Endodermal cell (in vitro differentiated cells): ENCODE data around the gene SORL1. TPM values are rescaled to one million over a fixed set of nuclear protein-coding genes. Genes with fewer than 3 reads are reported as not detected.

Experiments used
- DNase-seq: peaks from one replicate; pipeline ENCODE4 v3.0.0-alpha.2; 2017
- H3K27ac ChIP-seq: 2 replicates; pipeline ENCODE4 v1.5.1; 2013; ENCODE audit warnings: mild to moderate bottlenecking, low read depth, low read length, moderate library complexity
- H3K27me3 ChIP-seq: 2 replicates; pipeline ENCODE4 v1.6.1; 2013; ENCODE audit warnings: mild to moderate bottlenecking, low read length, moderate library complexity; ENCODE audit not compliant: insufficient read depth, control insufficient read depth, poor library complexity, severe bottlenecking
- H3K36me3 ChIP-seq: 2 replicates; pipeline ENCODE4 v1.7.0; 2013; ENCODE audit warnings: mild to moderate bottlenecking, low read length, moderate library complexity; ENCODE audit not compliant: control insufficient read depth, insufficient read depth
- H3K4me1 ChIP-seq: one replicate; pipeline ENCODE4 v1.7.0; 2013; ENCODE audit warnings: low read length; ENCODE audit not compliant: control insufficient read depth, insufficient read depth
- H3K4me3 ChIP-seq: 2 replicates; pipeline ENCODE4 v1.5.1; 2013; ENCODE audit warnings: mild to moderate bottlenecking, low read length, moderate library complexity
- H3K9ac ChIP-seq: 2 replicates; pipeline ENCODE4 v1.6.1; 2013; ENCODE audit warnings: mild to moderate bottlenecking, low read length, moderate library complexity; ENCODE audit not compliant: poor library complexity, severe bottlenecking; ENCODE audit errors: extremely low read depth
- H3K9me3 ChIP-seq: 2 replicates; pipeline ENCODE4 v1.6.1; 2013; ENCODE audit warnings: mild to moderate bottlenecking, low read length, moderate library complexity; ENCODE audit not compliant: control insufficient read depth
- H3K27ac Mint-ChIP-seq: 2 replicates; pipeline ENCODE4 v1.8.0; 2020; ENCODE audit warnings: mixed read lengths
- H3K27me3 Mint-ChIP-seq: 2 replicates; pipeline ENCODE4 v1.8.0; 2021; ENCODE audit warnings: mild to moderate bottlenecking, mixed read lengths; ENCODE audit not compliant: insufficient read depth
- H3K36me3 Mint-ChIP-seq: 2 replicates; pipeline ENCODE4 v1.8.0; 2020; ENCODE audit warnings: low read depth, mixed read lengths
- H3K4me1 Mint-ChIP-seq: 2 replicates; pipeline ENCODE4 v1.8.0; 2020; ENCODE audit warnings: mixed read lengths
- H3K4me3 Mint-ChIP-seq: 2 replicates; pipeline ENCODE4 v1.8.0; 2020; ENCODE audit warnings: mild to moderate bottlenecking, moderate library complexity, mixed read lengths
- H3K9me3 Mint-ChIP-seq: 2 replicates; pipeline ENCODE4 v1.8.0; 2020; ENCODE audit warnings: mild to moderate bottlenecking, mixed read lengths
- WGBS, 2 experiments: methylation state at CpG; one replicate each; pipeline versions ENCODE4 v1.1.5 to v1.1.7; 2013; ENCODE audit warnings: missing lambda C conversion rate in 2 of 2, mixed read lengths in 1 of 2; ENCODE audit not compliant: insufficient coverage in 1 of 2, insufficient read length in 1 of 2; 5-methylcytosine and 5-hydroxymethylcytosine counted together
- total RNA-seq, 2 donors: library from RNA; stranded (reverse); fragmentation: NEBNext Ultra II Directional in 1 of 2; extraction: Animal tissue kit (Norgen Biotek cat#: 25700) in 1 of 2; gene quantifications; 2 replicates in 1 of 2; 3 replicates in 1 of 2; pipeline ENCODE4 v1.2.1, GENCODE V29; 2021
- TF ChIP-seq, protein P1 (sequence below): fragments of 200-600 bp; sonication (generic); conservative IDR thresholded peaks from 2 replicates; pipeline ENCODE4 v1.5.0; 2021; ENCODE audit warnings: antibody characterized with exemption, mild to moderate bottlenecking

SORL1 gene
- total RNA-seq, 2 donors from 2014 or later = 56.4 to 57.5 TPM

DNA sequence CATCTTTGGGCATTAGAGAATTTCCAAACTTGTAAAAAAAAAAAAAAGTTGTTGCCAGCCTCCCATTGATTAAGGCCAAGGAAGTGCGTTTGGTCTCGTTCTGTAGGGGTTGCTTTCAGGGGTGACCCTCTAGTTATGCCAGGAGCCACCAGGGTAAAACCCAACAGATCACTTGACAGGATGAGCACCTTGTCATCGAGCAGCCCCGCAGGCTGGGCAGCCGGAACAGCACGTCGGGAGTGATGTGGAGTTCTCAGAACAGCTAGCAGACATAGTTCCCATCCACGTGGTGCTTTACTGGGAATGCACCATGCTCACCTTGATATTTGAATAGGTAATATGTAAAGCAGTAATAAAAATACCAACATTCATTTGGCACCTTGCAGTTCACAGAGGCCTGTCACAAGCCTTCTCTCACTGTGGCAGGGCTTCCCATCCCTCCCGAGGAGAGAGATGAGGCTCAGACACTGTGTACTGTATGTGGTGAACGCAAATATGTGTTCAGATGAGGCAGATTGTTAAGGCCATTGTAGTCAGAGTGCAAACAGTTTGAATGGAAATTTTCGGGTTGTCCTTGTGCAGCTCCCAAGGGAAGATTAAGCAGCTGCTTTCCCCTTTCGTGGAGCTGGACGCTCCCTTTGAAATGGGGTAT lies 71.6 kb downstream of the SORL1 start:
- no peak for DNase-seq
- H3K4me1 ChIP-seq = no peaks in the 10 kb centered on the region
- H3K36me3 Mint-ChIP-seq = peaks cover 52% of the 10 kb centered on the region
- no peak overlapping the region for H3K9ac ChIP-seq
- H3K27me3 ChIP-seq = no peaks in the 10 kb centered on the region
- TF ChIP-seq, protein P1, sequence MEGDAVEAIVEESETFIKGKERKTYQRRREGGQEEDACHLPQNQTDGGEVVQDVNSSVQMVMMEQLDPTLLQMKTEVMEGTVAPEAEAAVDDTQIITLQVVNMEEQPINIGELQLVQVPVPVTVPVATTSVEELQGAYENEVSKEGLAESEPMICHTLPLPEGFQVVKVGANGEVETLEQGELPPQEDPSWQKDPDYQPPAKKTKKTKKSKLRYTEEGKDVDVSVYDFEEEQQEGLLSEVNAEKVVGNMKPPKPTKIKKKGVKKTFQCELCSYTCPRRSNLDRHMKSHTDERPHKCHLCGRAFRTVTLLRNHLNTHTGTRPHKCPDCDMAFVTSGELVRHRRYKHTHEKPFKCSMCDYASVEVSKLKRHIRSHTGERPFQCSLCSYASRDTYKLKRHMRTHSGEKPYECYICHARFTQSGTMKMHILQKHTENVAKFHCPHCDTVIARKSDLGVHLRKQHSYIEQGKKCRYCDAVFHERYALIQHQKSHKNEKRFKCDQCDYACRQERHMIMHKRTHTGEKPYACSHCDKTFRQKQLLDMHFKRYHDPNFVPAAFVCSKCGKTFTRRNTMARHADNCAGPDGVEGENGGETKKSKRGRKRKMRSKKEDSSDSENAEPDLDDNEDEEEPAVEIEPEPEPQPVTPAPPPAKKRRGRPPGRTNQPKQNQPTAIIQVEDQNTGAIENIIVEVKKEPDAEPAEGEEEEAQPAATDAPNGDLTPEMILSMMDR = no peak
- H3K9me3 ChIP-seq = peaks cover 17% of the 10 kb centered on the region
- H3K27ac ChIP-seq = no peak overlapping the region
- no peak overlapping the region for H3K4me3 ChIP-seq
- H3K9me3 Mint-ChIP-seq = peaks cover 9% of the 10 kb centered on the region
- H3K27ac Mint-ChIP-seq = no peak overlapping the region
- 87 to 91% methylated on average over 11 to 13 of the region's 13 CpGs for WGBS, 2 experiments
- H3K4me1 Mint-ChIP-seq = peaks cover 5% of the 10 kb centered on the region
- peaks cover 10% of the 10 kb centered on the region for H3K36me3 ChIP-seq
- H3K4me3 Mint-ChIP-seq = no peak overlapping the region
- no peaks in the 10 kb centered on the region for H3K27me3 Mint-ChIP-seq

DNA sequence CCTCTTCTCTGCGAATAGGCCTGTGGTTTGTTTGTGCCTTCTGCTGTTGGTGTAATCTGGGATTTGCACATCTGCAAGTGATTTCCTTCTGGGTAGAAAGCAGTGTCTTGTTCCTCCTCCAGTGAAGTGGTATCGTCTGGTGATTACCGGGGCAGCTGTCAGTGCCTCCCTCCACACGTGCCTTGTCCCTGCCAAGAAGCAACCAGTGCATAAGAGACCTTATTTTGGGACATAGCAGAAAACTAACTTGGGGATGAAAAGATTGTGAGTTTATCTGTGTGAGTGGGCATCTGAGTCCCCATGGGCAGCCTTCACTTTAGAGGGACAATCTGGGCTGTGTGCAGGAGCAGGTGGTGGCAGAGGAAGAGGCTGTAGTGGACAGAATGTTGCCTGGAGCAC lies 72.1 kb downstream of the SORL1 start:
- H3K27me3 ChIP-seq = no peaks in the 10 kb centered on the region
- no peak for DNase-seq
- peaks cover 9% of the 10 kb centered on the region for H3K9me3 Mint-ChIP-seq
- 92 to 98% methylated on average over 2 to 4 of the region's 4 CpGs for WGBS, 2 experiments
- H3K4me3 Mint-ChIP-seq = no peak overlapping the region
- H3K4me1 ChIP-seq = no peaks in the 10 kb centered on the region
- H3K9me3 ChIP-seq = peaks cover 22% of the 10 kb centered on the region
- no peaks in the 10 kb centered on the region for H3K27me3 Mint-ChIP-seq
- H3K27ac ChIP-seq = no peak overlapping the region
- peaks cover 10% of the 10 kb centered on the region for H3K36me3 ChIP-seq
- TF ChIP-seq, protein P1 = no peak
- H3K27ac Mint-ChIP-seq = no peak overlapping the region
- H3K4me1 Mint-ChIP-seq = peaks cover 5% of the 10 kb centered on the region
- peaks cover 51% of the 10 kb centered on the region for H3K36me3 Mint-ChIP-seq
- no peak overlapping the region for H3K9ac ChIP-seq
- H3K4me3 ChIP-seq = no peak overlapping the region

DNA sequence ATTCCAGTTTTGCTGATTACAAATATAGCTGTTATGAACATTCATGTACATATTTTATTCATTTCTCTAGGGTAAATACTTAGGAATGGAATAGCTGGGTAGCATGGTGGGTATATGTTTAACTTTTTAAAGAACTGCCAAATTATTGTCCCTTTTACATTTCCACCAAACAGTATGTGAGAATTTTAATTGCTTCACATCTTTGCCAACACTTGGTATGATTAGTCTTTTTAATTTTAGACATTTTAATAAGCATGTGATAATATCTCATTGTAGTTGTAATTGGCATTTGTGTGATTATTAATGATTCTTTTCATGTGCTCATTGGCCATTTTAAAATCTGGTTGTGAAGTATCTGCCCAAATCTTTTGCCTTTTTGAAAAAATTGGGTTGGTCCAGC lies 73.3 kb downstream of the SORL1 start:
- Mint-ChIP-seq H3K4me3 (no peak overlapping the region), H3K27ac (no peak overlapping the region), H3K9me3 (peaks cover 19% of the 10 kb centered on the region), H3K27me3 (no peaks in the 10 kb centered on the region), H3K36me3 (peaks cover 58% of the 10 kb centered on the region), H3K4me1 (peaks cover 5% of the 10 kb centered on the region)
- Histone ChIP-seq H3K27ac (no peak overlapping the region), H3K36me3 (peaks cover 10% of the 10 kb centered on the region), H3K9ac (no peak overlapping the region), H3K9me3 (peaks cover 34% of the 10 kb centered on the region), H3K27me3 (no peaks in the 10 kb centered on the region), H3K4me1 (no peaks in the 10 kb centered on the region), H3K4me3 (peak overlapping the region; percentile 45)
- TF ChIP-seq, protein P1 = no peak
- no peak for DNase-seq
